IPS-18a (cell line): ENCODE measurements around the gene AKR1C1.
"Not testable (repeated sequence)": the region's sequence is repeated elsewhere in the genome, so short reads cannot be mapped to it uniquely, and the experiment has no call there.

ENCODE experiments used
- H3K27ac ChIP-seq: one replicate; pipeline ENCODE4 v1.5.1; 2013; ENCODE audit warnings: low read length
- H3K27me3 ChIP-seq: one replicate; pipeline ENCODE4 v1.6.1; 2013; ENCODE audit warnings: mild to moderate bottlenecking, low read length; ENCODE audit not compliant: control insufficient read depth, insufficient read depth
- H3K36me3 ChIP-seq: one replicate; pipeline ENCODE4 v1.6.1; 2013; ENCODE audit warnings: low read depth, low read length; ENCODE audit not compliant: control insufficient read depth
- H3K4me1 ChIP-seq: one replicate; pipeline ENCODE4 v1.6.1; 2013; ENCODE audit warnings: low read depth, low read length; ENCODE audit not compliant: control insufficient read depth
- H3K4me3 ChIP-seq: one replicate; pipeline ENCODE4 v1.5.1; 2013; ENCODE audit warnings: low read length
- H3K9ac ChIP-seq: one replicate; pipeline ENCODE4 v1.6.1; 2013; ENCODE audit warnings: mild to moderate bottlenecking, low read length, moderate library complexity
- H3K9me3 ChIP-seq: one replicate; pipeline ENCODE4 v1.6.1; 2013; ENCODE audit warnings: low read depth, low read length; ENCODE audit not compliant: control insufficient read depth

The AKR1C1 gene

DNA sequence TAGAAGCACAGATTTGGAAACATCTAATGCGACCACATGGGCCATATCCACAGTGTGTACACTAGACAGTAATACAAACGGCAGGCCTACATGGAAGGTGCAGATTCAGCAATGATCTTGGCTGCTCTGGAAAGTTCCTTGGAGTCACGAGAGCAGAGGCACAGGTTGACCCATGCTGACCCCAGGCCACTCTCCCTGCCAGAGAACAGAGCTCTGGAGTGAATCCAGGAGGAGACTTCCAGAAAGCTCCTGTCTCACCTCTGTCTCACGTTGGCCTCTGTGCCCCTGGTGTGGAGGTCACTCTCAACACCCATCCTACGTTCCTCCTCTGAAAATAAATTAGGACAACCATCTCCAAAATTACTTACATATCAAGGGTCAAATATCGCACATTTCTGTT is 28.2 kb downstream of the AKR1C1 start:
- not testable (repeated sequence) for H3K4me1 ChIP-seq, H3K9ac ChIP-seq, H3K27me3 ChIP-seq, H3K27ac ChIP-seq, H3K36me3 ChIP-seq, H3K9me3 ChIP-seq, H3K4me3 ChIP-seq

DNA sequence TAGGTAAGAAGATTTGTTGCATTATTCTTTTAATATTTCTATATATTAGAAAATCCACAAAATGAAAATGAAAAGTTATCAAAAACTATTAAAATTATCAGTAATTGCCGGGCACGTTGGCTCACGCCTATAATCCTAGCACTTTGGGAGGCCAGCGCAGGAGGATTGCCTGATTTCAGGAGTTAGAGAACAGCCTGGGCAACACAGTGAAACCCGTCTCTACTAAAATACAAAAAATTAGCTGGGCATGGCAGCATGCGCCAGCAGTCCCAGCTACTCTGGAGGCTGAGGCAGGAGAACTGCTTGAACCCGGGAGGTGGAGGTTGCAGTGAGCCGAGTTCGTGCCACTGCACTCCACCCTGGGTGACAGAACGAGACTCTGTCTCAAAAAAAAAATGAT is 29.3 kb downstream of the AKR1C1 start:
- not testable (repeated sequence) for H3K27ac ChIP-seq, H3K27me3 ChIP-seq, H3K9me3 ChIP-seq

DNA sequence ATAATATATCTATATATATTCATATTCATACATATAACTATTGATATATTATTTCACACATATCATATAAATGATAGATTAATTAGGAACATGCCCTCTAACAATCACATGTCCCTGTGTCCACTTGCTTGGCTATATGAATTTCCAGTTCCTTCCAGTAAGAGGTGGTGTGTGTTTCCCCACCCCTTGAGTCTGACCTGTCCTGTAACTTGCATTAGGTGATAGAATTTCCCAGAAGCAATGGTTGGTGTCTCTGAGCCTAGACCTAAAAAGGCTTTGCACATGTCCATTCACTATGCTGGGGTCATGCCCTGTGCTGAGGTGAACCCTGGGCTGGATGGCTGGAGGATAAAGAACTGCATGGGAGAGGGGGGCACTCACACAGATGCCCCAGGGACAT is 31.0 kb downstream of the AKR1C1 start:
- not testable (repeated sequence) for H3K27ac ChIP-seq, H3K36me3 ChIP-seq, H3K9me3 ChIP-seq, H3K27me3 ChIP-seq, H3K9ac ChIP-seq, H3K4me3 ChIP-seq, H3K4me1 ChIP-seq

More for the DNA sequence above, 29.3 kb downstream of the AKR1C1 start:
- not testable (repeated sequence) for H3K9ac ChIP-seq, H3K4me1 ChIP-seq, H3K4me3 ChIP-seq, H3K36me3 ChIP-seq

DNA sequence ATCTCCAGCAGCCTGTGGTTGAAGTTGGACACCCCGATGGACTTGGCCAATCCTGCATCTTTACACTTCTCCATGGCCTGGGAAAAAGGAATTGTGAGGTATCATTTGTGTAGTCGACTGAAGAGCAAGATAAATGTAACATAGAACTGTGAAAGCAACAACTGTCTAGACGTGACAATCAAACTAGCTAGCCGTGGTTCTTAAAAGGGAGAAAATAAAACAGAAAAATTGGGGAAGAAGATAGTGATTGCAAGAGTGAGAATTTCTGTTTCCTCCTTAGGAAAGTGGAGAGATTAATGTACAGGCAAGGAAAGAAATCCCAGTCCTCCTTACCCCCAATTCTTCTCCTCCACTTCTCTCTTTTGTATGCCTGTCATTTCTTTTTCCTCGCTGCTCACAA is 35.5 kb downstream of the AKR1C1 start:
- Histone ChIP-seq H3K36me3 (no peaks in the 10 kb centered on the region), H3K27ac (no peak overlapping the region), H3K27me3 (no peaks in the 10 kb centered on the region), H3K4me3 (no peak overlapping the region), H3K4me1 (no peaks in the 10 kb centered on the region), H3K9me3 (no peaks in the 10 kb centered on the region), H3K9ac (no peak overlapping the region)

DNA sequence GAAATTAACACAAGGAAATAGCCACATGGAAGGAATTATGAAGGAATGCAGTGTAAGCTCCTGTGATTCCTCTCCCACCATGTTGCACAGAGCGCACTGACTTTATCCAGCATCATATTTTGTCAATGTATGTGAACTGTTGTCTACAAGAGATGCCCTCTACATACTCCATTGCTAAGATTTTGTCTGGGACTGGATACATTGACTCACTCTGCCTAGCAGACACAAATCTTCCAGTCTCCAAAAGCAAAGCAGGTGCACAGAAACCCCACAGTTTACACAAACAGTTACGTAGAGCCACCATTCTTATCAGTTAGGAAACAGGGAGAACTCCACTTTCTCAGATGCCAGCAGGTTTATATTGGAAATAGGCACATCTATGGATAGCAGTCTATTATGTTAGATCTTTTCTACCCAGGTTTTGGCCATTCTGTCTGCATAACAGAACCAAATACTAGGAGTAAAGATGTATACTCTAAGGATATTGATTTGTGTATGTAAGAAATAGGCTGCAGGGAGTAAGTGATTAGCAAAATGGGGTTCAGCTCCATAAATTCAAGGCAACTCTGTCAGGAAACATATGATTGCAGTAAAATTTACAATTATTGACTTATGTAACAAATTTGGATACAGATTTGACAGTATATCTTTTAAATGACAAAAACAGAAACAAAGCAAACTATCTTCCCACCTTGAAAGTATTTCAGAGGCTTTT is 39.0 kb downstream of the AKR1C1 start:
- no peaks in the 10 kb centered on the region for H3K4me1 ChIP-seq
- H3K9ac ChIP-seq = no peak overlapping the region
- H3K27ac ChIP-seq = no peak overlapping the region
- no peaks in the 10 kb centered on the region for H3K27me3 ChIP-seq
- H3K36me3 ChIP-seq = no peaks in the 10 kb centered on the region
- H3K4me3 ChIP-seq = no peak overlapping the region
- H3K9me3 ChIP-seq = no peaks in the 10 kb centered on the region

DNA sequence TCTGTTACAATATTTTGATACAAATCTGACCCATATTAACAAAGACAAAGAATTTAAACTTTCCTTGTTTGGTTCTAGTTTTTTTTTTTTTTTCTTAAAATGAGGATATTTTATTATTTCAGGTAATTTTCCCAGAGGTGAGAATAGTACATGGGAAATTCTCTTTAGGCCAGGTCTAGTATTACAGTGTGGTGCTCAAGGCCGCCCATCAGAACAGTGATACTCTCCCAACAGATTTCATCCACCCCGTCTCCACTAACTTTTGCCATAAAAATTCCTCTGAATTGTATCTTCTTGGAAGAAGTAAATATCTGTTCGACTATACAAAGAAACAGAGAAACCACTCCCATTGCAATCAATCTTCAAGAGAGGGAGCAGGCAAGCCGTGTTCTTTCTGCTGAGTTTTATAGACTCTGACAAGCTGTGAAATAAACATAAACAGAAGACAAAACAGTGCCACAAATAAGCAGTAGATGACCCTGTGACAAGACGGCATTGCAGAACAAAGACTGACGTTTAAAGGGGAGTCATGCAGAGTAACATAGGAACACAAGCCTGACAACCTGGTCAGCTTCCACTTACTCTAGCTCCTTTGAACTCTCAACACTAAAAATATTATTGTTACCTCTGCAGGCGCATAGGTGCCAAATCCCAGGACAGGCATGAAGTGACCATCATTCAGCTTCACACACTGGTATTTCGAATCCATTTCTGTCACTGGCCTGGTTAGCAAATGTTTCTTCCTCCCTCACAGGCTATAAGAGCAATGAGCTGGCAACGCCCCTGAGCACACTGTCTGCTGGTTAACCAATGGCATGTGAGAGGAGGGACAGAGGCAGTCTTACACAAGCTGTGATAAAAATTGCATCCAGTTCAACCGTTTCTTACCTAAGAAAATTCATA is 40.2 kb downstream of the AKR1C1 start, which contains the start of gene AKR1C2:
AKR1C2 (minus strand) TSS at position 731 of the 903 bp plus-strand sequence; CDS start at position 709, 22 bp downstream.
- not testable (repeated sequence) for H3K36me3 ChIP-seq, H3K27ac ChIP-seq, H3K4me3 ChIP-seq, H3K9me3 ChIP-seq, H3K27me3 ChIP-seq, H3K9ac ChIP-seq, H3K4me1 ChIP-seq

DNA sequence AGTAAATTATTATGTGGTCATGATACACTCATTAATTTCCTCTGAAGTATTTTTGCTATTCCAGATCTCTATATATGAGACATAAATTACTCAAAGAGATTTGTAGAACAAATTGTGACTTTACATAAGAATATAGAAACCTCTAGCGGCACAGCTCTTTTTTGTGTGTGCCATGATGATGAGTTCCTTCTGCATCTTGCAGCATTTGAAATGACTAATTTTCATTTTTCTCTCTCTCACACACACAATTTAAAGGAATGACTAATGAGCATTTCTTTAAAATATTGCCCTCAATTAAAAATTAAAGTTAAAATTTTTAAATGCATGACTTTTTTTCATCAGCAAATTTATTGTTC is 40.8 kb downstream of the AKR1C1 start:
- H3K27ac ChIP-seq, H3K4me1 ChIP-seq, H3K9ac ChIP-seq, H3K27me3 ChIP-seq, H3K36me3 ChIP-seq, H3K4me3 ChIP-seq, H3K9me3 ChIP-seq: not testable (repeated sequence)

DNA sequence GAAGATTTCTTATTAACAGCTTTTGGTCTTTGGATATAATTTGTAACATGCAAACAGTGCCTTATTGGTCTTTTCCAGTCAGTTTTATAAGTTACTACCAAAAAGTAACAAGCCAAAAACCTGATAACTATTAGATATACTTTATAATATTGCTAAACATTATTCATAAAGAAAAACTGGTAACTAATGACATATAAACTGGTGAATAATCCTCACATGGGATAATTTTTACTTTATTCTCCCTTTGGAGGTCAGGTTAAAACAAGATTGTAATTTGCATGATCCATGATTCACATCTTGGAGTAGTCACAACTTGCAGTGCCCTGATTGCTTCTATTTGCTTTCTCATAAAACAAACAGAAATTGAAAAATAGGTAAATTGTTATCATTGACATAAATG is 41.3 kb downstream of the AKR1C1 start:
- H3K9me3 ChIP-seq, H3K27me3 ChIP-seq, H3K4me1 ChIP-seq, H3K36me3 ChIP-seq, H3K4me3 ChIP-seq, H3K27ac ChIP-seq, H3K9ac ChIP-seq: not testable (repeated sequence)

DNA sequence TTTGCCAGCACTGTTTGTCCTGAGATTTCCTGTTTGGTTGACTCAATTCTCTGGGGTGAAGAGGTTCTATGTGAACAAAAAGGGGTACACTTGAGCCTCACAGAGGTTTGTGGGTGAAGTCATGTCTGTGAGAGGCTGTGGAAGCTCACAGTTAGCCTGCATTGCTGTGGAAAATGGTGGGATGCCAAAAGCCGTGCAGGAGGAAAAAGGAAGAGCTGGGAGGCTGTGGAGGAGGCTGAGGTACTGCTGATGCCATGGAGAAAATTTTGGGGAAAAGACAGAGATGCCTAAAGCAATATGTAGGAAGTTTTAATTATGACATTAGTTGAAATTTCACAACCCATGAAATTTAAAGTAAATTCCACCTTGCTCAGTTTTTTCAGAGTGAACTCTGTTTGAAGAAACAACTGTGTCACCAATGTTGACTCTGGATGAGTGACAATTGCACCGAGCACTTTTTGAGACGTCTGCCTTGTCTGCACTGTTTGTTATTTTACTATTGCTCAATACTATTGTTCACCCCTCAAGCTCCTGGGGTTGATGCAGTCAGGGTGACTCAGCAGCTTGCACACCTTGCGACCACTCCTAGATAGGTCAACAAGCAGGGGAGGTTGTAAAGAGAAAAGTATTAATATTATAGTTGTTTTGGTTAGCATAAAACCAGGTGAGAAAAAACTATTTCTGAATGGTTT is 45.8 kb downstream of the AKR1C1 start:
- not testable (repeated sequence) for H3K9ac ChIP-seq, H3K9me3 ChIP-seq, H3K36me3 ChIP-seq, H3K4me3 ChIP-seq, H3K27me3 ChIP-seq, H3K4me1 ChIP-seq, H3K27ac ChIP-seq

DNA sequence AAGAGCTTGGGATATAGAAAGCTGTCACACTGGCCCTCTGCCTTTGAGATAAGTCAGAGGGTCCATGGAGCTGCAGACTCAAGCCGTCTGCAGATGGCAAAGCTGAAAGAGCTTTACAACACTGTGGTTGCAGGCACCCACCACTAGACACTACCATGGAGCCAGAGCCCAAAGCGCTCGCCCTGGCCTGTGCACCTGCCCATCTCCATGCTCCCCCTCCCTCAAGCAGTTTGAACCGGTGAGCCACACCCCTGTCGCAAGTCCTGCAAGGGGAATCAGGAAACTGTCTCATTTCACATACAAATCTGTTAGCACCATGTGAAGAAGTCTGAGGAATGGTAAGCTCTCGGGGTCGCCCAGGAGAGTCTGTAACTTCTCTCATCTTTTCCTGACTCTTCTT is 46.8 kb downstream of the AKR1C1 start:
- not testable (repeated sequence) for H3K9me3 ChIP-seq, H3K4me3 ChIP-seq, H3K4me1 ChIP-seq, H3K36me3 ChIP-seq, H3K27ac ChIP-seq, H3K9ac ChIP-seq, H3K27me3 ChIP-seq

DNA sequence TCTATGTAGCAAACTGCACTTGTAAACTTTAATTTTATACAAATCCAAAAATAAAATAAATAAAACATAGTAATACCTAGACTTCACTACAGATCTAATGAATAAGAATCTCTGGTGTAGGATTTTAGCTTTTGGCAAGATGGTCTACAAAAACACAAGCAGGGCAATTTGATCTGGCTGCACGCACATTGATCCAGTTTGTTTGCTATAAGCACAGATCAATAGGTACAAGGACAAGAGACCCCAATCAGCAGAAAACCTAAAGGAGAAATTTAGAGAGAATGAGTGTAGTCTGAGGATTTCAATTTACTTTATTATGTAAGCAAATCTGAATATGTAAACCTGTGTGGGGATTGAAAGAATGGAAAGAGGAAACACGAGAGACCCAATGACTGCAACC is 48.2 kb downstream of the AKR1C1 start:
- H3K9me3 ChIP-seq, H3K36me3 ChIP-seq, H3K4me1 ChIP-seq, H3K9ac ChIP-seq, H3K4me3 ChIP-seq, H3K27me3 ChIP-seq, H3K27ac ChIP-seq: not testable (repeated sequence)
